ENCODE results near the gene FUBP3. TPM values are rescaled to one million over a fixed set of nuclear protein-coding genes. Genes with fewer than 3 reads are reported as not detected.

The FUBP3 gene
- polyA plus RNA-seq, 1 of the 3 experiments (the other 2 are of a cell fraction), result 55.1 TPM

DNA sequence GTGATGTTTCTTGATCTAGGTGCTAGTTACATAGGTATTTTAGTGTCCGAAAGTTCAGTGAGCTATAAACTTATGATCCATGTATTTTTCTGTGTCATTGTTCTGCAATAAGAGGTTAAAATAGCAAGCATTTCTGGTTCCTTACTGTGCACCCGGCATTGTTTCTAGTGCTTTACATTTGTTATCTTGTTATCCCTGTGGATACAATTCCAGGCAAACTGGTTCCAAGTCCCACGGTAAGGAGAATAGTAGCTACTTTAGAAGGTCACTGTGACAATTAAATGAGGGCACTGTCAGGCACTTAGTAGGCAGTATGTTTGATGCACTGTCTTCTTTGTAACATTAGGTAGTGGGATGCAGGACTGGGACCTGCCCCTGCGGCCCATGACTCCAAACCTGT is 9.0 kb downstream of the FUBP3 start:
- peaks cover 90% of the 10 kb centered on the region for H4K20me1 ChIP-seq (ENCODE audit: insufficient read depth)
- POLR2A ChIA-PET, result no interaction called here

DNA sequence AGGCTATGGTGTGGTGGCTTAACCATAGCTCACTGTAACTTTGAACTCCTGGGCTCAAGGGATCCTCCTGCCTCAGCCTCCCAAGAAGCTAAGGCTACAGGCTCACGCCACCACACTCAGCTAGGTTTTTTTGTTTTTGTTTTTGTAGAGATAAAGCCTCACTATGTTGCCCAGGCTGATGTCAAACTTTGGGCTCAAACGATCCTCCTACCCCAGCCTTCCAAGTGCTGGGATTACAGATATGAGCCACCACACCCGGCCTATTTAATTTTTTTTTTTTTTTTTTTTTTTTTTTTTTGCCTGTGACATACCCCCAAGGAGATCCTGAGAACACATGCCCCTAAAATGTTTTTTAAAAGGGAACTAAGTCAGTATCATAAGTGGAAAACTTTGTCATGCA is 10.4 kb downstream of the FUBP3 start:
- 98% methylated on average over 3 of the region's 3 CpGs for WGBS (ENCODE audit: low lambda C conversion rate)
- Histone ChIP-seq H3K9ac (no peak overlapping the region), H3K27ac (ENCODE audit: low read depth in 2 of 2, low read length in 1 of 2) (no peak overlapping the region), H2AFZ (ENCODE audit: low read depth) (no peak overlapping the region), H3K4me3 (ENCODE audit: low read depth in 2 of 2, low read length in 1 of 2) (no peak overlapping the region), H3K4me1 (ENCODE audit: control insufficient read depth in 1 of 2, insufficient read depth in 2 of 2, low read depth in 1 of 2, low read length in 1 of 2) (no peaks in the 10 kb centered on the region; a peak in 1 of 4 replicates), H3F3A (replicated peaks; ENCODE audit: insufficient read depth) (no peaks in the 10 kb centered on the region), H3K9me2 (no peaks in the 10 kb centered on the region), H3K79me2 (ENCODE audit: insufficient read depth) (peaks cover 99% of the 10 kb centered on the region), H3K9me3 (no peaks in the 10 kb centered on the region), H3K27me3 (ENCODE audit: insufficient read depth) (no peaks in the 10 kb centered on the region), H4K20me1 (ENCODE audit: insufficient read depth) (peaks cover 85% of the 10 kb centered on the region), H3K4me2 (no peak overlapping the region), H3K36me3 (replicated peaks in 1 of 2; ENCODE audit: control insufficient read depth in 1 of 2, insufficient read depth in 2 of 2, low read length in 1 of 2) (peaks cover 6 to 7% of the 10 kb centered on the region in 2 experiments)
- TF ChIP-seq NFIC (IDR thresholded peaks at IDR 0.05; ENCODE audit: borderline replicate concordance), result no peak
- TF ChIP-seq MXI1 (IDR thresholded peaks at IDR 0.05; ENCODE audit: low read depth, low read length), result no peak
- no peak for TF ChIP-seq CTCF (IDR thresholded peaks at IDR 0.05)
- no peak for TF ChIP-seq GATA2 (CRISPR knock-in tag; IDR thresholded peaks at IDR 0.05)
- TF ChIP-seq TAF1 (IDR thresholded peaks at IDR 0.05; ENCODE audit: borderline replicate concordance, low read depth, low read length), result no peak
- no peak for TF ChIP-seq RAD21 (IDR thresholded peaks at IDR 0.05; ENCODE audit: low read length)
- TF ChIP-seq FOSL2 (IDR thresholded peaks at IDR 0.05; ENCODE audit: borderline replicate concordance, low read depth), result no peak
- TF ChIP-seq FOXM1 (IDR thresholded peaks at IDR 0.05; ENCODE audit: low read depth), result no peak
- TF ChIP-seq EZH2phosphoT487 (IDR thresholded peaks at IDR 0.05; ENCODE audit: borderline replicate concordance, low read depth), result no peak
- no peak for TF ChIP-seq RFX5 (IDR thresholded peaks at IDR 0.05; ENCODE audit: low read length)
- no peak for TF ChIP-seq FOXJ3 (CRISPR knock-in tag; IDR thresholded peaks at IDR 0.05)
- no peak for TF ChIP-seq TEAD4 (IDR thresholded peaks at IDR 0.05; ENCODE audit: borderline replicate concordance, insufficient read depth)
- no peak for TF ChIP-seq RCOR1 (IDR thresholded peaks at IDR 0.05; ENCODE audit: low read length)
- TF ChIP-seq, protein P1, sequence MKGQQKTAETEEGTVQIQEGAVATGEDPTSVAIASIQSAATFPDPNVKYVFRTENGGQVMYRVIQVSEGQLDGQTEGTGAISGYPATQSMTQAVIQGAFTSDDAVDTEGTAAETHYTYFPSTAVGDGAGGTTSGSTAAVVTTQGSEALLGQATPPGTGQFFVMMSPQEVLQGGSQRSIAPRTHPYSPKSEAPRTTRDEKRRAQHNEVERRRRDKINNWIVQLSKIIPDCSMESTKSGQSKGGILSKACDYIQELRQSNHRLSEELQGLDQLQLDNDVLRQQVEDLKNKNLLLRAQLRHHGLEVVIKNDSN (IDR thresholded peaks at IDR 0.05; ENCODE audit: borderline replicate concordance, low read depth), result no peak
- no peak for TF ChIP-seq NRF1 (IDR thresholded peaks at IDR 0.05; ENCODE audit: low read depth, low read length)
- CTCF ChIA-PET, result interaction anchor here (1.1 kb wide), 1 partner anchor 36 kb away, joined by 3 read pairs; no protein-coding TSS in a partner anchor
- no peak for DNase-seq
- POLR2A ChIA-PET, result no interaction called here

More for the DNA sequence above, 9.0 kb downstream of the FUBP3 start:
- no peak for DNase-seq
- WGBS (ENCODE audit: low lambda C conversion rate), result 94% methylated on average over 4 of the region's 4 CpGs
- H3K4me1 ChIP-seq (ENCODE audit: control insufficient read depth in 1 of 2, insufficient read depth in 2 of 2, low read depth in 1 of 2, low read length in 1 of 2), result no peaks in the 10 kb centered on the region; a peak in 1 of 4 replicates
- CTCF ChIA-PET, result no interaction called here
- H3K4me3 ChIP-seq (ENCODE audit: low read depth in 2 of 2, low read length in 1 of 2), result no peak overlapping the region
- H3K9ac ChIP-seq, result no peak overlapping the region
- no peak overlapping the region for H3K27ac ChIP-seq (ENCODE audit: low read depth in 2 of 2, low read length in 1 of 2)
- H3K27me3 ChIP-seq (ENCODE audit: insufficient read depth), result no peaks in the 10 kb centered on the region
- TF ChIP-seq MXI1 (IDR thresholded peaks at IDR 0.05; ENCODE audit: low read depth, low read length) (no peak), POLR2AphosphoS5 (IDR thresholded peaks at IDR 0.05; ENCODE audit: low read depth, low read length) (no peak)
- H2AFZ ChIP-seq (ENCODE audit: low read depth), result no peak overlapping the region
- no peaks in the 10 kb centered on the region for H3K9me3 ChIP-seq
- no peaks in the 10 kb centered on the region for H3K9me2 ChIP-seq
- H3K36me3 ChIP-seq (replicated peaks in 1 of 2; ENCODE audit: control insufficient read depth in 1 of 2, insufficient read depth in 2 of 2, low read length in 1 of 2), result peaks cover 4 to 5% of the 10 kb centered on the region in 2 experiments
- peaks cover 99% of the 10 kb centered on the region for H3K79me2 ChIP-seq (ENCODE audit: insufficient read depth)
- H3F3A ChIP-seq (replicated peaks; ENCODE audit: insufficient read depth), result no peaks in the 10 kb centered on the region
- H3K4me2 ChIP-seq, result no peak overlapping the region
